Measurements from ENCODE around the gene AGBL4.

GRCh38 chr1:48846441-48846840 lies 1177.3 kb downstream of the AGBL4 start:
- TF ChIP-seq CTCF (optimal IDR thresholded peaks at IDR 0.05 in 1 of 3, IDR thresholded peaks at IDR 0.05 in 1 of 3, conservative IDR thresholded peaks at IDR 0.05 in 1 of 3; ENCODE audit: extremely low read depth in 1 of 3, insufficient read depth in 2 of 3, low read length in 3 of 3) = no peak
- TF ChIP-seq EZH2 (IDR thresholded peaks at IDR 0.05; ENCODE audit: low read length) = no peak

Measured in keratinocyte (primary cell).